Measurements from ENCODE around the gene CAPN5. TPM values are rescaled to one million over a fixed set of nuclear protein-coding genes. Genes with fewer than 3 reads are reported as not detected.
"Not testable (repeated sequence)": the region's sequence is repeated elsewhere in the genome, so short reads cannot be mapped to it uniquely, and the experiment has no call there.

Gene CAPN5
- 1 to 10 TPM; 4.6 to 6.9 (median 5.5) TPM for total RNA-seq
- 2.9 TPM for polyA plus RNA-seq
- long read RNA-seq, donor 1, partial matches to known transcripts, result 3 of 6 reads
- long read RNA-seq, donor 1, other reads (novel, unspliced or antisense), result 3 of 6 reads
- long read RNA-seq, donor 2, full-length matches to known transcripts, result 1 of 3 reads
- long read RNA-seq, donor 2, partial matches to known transcripts, result 0 of 3 reads
- long read RNA-seq, donor 2, other reads (novel, unspliced or antisense), result 2 of 3 reads
- long read RNA-seq, donor 3, full-length matches to known transcripts, result 4 of 15 reads
- long read RNA-seq, donor 3, partial matches to known transcripts, result 5 of 15 reads
- long read RNA-seq, donor 3, other reads (novel, unspliced or antisense), result 6 of 15 reads
- long read RNA-seq, donor 4, full-length matches to known transcripts, result 1 of 1 reads
- long read RNA-seq, donor 4, partial matches to known transcripts, result 0 of 1 reads
- long read RNA-seq, donor 4, other reads (novel, unspliced or antisense), result 0 of 1 reads

DNA sequence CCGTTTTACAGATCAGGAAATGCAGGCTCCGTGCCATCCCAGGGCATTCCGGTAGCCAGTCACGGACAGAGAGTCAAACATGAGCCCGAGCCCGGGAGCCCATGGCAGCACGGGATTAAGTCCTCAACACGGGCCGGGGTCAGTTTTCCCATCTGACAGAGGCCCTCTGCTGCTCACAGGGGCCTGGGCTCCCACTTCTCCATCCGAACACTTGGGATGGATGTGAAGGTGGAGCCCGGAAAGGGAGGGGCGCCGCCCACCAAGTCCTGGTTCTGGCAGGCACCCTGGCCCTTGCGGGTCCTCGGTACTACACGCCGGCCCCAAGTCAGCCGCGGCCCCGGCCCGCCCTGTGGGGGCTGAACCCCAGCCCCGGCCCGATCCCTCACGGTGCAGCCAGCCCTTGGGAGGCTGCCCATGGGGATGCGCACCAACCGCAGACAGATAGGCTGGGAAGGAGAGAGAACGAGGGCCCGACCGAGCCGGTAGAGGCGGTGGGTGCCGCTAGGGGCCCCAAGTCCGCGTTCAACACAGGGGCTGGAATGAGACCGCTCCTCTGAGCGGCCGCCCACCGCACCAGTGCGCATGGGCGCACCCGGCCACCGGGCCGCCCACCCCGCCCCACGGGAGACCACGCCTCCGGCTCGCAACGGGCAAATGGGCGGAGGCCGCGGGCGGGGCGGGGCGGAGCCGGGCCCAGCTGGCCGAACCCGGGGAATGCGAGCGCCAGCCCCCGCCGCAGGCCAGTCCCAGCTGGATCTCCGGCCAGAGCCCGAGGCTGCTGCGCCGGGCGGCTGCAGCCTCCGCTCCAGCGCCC, at the start of gene CAPN5:
Gene CAPN5, plus strand, starts transcription at position 743 of the 814 bp plus-strand sequence. CDS start 17,916 bp downstream, outside the sequence.
- WGBS, result under 1% methylated on average over 69 of the region's 69 CpGs
- ATAC-seq, result peak; percentile 98
- Histone ChIP-seq H3K27me3 (ENCODE audit: control insufficient read depth, insufficient read depth) (no peaks in the 10 kb centered on the region), H3K4me1 (ENCODE audit: control insufficient read depth, insufficient read depth, low read length) (no peaks in the 10 kb centered on the region), H3K27ac (ENCODE audit: low read length) (peak within 1 kb of the TSS; percentile 49), H3K9me3 (ENCODE audit: control insufficient read depth, low read length) (no peaks in the 10 kb centered on the region), H3K4me3 (ENCODE audit: low read length) (peak within 1 kb of the TSS; percentile 73)
- DNase-seq, result peak; percentile 94 to 98 (median 98)
- intact Hi-C loops (cut with DNase I), result no loop called here

DNA sequence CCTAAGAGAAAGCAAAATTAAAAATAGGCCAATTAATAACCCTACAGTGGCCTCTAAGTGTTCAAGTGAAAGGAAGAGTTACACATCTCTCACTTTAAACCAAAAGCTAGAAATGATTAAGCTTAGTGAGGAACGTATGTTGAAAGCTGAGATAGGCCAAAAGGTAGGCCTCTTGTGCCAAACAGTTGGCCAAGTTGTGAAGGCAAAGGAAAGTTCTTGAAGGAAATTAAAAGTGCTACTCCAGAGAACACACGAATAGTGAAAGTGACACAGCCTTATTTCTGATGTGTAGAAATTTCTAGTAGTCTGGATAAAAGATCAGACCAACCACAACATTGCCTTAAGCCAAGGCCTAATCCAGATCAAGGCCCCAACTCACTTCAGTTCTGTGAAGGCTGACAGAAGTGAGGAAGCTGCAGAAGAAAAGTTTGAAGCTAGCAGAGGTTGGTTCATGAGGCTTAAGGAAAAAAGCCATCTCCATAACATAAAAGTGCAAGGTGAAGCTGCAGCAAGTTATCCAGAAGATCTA, 48.3 kb upstream of the CAPN5 start:
- H3K4me3 ChIP-seq (ENCODE audit: low read length); ATAC-seq; intact Hi-C loops (cut with DNase I); H3K9me3 ChIP-seq (ENCODE audit: control insufficient read depth, low read length); H3K27me3 ChIP-seq (ENCODE audit: control insufficient read depth, insufficient read depth); DNase-seq; H3K4me1 ChIP-seq (ENCODE audit: control insufficient read depth, insufficient read depth, low read length); H3K27ac ChIP-seq (ENCODE audit: low read length): not testable (repeated sequence)
- WGBS, result 93% methylated on average over 2 of the region's 2 CpGs

DNA sequence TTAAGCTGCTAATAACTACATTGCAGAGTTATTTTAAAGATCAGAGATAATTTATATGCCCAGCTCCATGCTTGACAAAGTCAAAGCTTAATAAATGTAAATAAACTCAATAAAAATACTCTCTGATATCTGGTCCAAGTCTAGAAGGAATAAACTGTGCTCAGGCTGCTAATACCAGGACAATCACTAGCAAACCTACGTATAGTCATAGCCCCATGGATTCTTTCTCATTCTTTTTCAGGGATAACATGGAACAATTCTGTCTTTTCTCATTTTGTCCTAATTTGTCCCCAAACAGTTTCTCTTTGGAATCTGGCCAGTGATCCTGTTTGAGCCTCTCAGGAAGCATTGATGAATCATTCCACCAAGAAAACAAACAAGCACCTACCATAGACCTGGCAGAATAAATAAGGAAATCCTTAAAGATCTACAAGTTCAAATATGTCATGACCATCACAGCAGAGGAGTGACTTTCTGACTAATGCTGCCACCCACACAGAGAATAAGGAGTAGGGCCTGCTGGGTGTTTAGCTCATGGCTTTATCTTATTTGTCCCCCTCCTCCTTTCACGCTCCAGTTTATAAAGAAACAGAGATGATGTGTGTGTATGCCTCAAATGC, 46.7 kb upstream of the CAPN5 start:
- 68% methylated on average over 2 of the region's 2 CpGs for WGBS
- ATAC-seq, result no peak
- DNase-seq, result no peak
- H3K9me3 ChIP-seq (ENCODE audit: control insufficient read depth, low read length), result no peaks in the 10 kb centered on the region
- no peaks in the 10 kb centered on the region for H3K27me3 ChIP-seq (ENCODE audit: control insufficient read depth, insufficient read depth)
- no peak overlapping the region for H3K27ac ChIP-seq (ENCODE audit: low read length)
- no peak overlapping the region for H3K4me3 ChIP-seq (ENCODE audit: low read length)
- intact Hi-C loops (cut with DNase I), result no loop called here
- H3K4me1 ChIP-seq (ENCODE audit: control insufficient read depth, insufficient read depth, low read length), result no peaks in the 10 kb centered on the region

DNA sequence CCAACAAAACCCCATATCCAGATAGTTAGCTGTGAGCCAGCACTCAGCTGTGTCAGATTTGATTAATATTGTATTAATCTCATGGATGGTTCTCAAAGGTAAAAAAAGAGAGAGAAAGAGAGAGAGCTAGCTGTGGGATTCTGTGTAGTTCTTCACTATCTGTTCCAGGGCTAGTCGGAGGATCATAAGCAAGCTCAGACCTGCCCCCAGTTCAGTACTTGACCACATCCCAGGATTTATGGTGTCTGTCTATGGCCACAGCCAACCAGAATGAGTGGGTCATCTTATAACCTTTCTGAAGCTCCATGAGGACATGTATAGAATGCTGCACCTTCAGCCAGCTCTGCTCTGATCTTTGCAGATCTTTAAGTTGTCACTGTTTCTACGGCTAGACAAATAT, 46.0 kb upstream of the CAPN5 start:
- intact Hi-C loops (cut with DNase I), result no loop called here
- 96% methylated on average over 2 of the region's 2 CpGs for WGBS
- Histone ChIP-seq H3K27ac (ENCODE audit: low read length) (no peak overlapping the region), H3K4me3 (ENCODE audit: low read length) (no peak overlapping the region), H3K4me1 (ENCODE audit: control insufficient read depth, insufficient read depth, low read length) (no peaks in the 10 kb centered on the region), H3K27me3 (ENCODE audit: control insufficient read depth, insufficient read depth) (no peaks in the 10 kb centered on the region), H3K9me3 (ENCODE audit: control insufficient read depth, low read length) (no peaks in the 10 kb centered on the region)
- DNase-seq (no peak), ATAC-seq (no peak)

DNA sequence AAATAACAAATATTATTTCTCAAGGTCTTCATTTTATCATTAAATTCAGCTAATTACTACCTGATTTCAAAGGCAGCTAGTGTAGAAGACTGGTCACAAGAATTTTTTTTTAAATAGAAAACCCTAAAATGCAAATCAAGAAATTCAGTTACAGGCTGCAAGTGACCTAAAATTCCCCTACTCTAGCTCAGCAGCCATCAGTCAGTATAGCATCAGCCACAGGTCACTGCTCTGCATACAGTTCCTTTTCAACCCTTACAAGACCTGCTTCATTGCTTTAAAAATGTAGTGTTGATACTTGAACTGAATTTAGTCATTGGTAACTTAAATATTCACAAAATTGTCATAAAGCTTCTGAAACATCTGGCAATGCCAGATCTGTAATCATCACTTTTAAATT, 42.0 kb upstream of the CAPN5 start:
- intact Hi-C loops (cut with DNase I), result no loop called here
- no peak overlapping the region for H3K4me3 ChIP-seq (ENCODE audit: low read length)
- ATAC-seq (no peak), DNase-seq (no peak)
- no peaks in the 10 kb centered on the region for H3K27me3 ChIP-seq (ENCODE audit: control insufficient read depth, insufficient read depth)
- no peak overlapping the region for H3K27ac ChIP-seq (ENCODE audit: low read length)
- H3K9me3 ChIP-seq (ENCODE audit: control insufficient read depth, low read length), result no peaks in the 10 kb centered on the region
- H3K4me1 ChIP-seq (ENCODE audit: control insufficient read depth, insufficient read depth, low read length), result no peaks in the 10 kb centered on the region

GRCh38 chr11:77026221-77026620, 40.5 kb upstream of the CAPN5 start:
- Histone ChIP-seq H3K27ac (ENCODE audit: low read length) (no peak overlapping the region), H3K4me1 (ENCODE audit: control insufficient read depth, insufficient read depth, low read length) (no peaks in the 10 kb centered on the region), H3K4me3 (ENCODE audit: low read length) (no peak overlapping the region), H3K9me3 (ENCODE audit: control insufficient read depth, low read length) (no peaks in the 10 kb centered on the region), H3K27me3 (ENCODE audit: control insufficient read depth, insufficient read depth) (no peaks in the 10 kb centered on the region)
- ATAC-seq, result no peak
- DNase-seq, result no peak
- 91% methylated on average over 3 of the region's 3 CpGs for WGBS
- intact Hi-C loops (cut with DNase I), result no loop called here

GRCh38 chr11:77026743-77027142, 40.0 kb upstream of the CAPN5 start:
- H3K27me3 ChIP-seq (ENCODE audit: control insufficient read depth, insufficient read depth), result no peaks in the 10 kb centered on the region
- H3K4me1 ChIP-seq (ENCODE audit: control insufficient read depth, insufficient read depth, low read length), result no peaks in the 10 kb centered on the region
- H3K9me3 ChIP-seq (ENCODE audit: control insufficient read depth, low read length), result no peaks in the 10 kb centered on the region
- H3K27ac ChIP-seq (ENCODE audit: low read length), result no peak overlapping the region
- H3K4me3 ChIP-seq (ENCODE audit: low read length), result no peak overlapping the region
- intact Hi-C loops (cut with DNase I), result no loop called here
- ATAC-seq, result peak in 1 of 2 donors; percentile 45
- 79% methylated on average over 2 of the region's 2 CpGs for WGBS
- no peak for DNase-seq

DNA sequence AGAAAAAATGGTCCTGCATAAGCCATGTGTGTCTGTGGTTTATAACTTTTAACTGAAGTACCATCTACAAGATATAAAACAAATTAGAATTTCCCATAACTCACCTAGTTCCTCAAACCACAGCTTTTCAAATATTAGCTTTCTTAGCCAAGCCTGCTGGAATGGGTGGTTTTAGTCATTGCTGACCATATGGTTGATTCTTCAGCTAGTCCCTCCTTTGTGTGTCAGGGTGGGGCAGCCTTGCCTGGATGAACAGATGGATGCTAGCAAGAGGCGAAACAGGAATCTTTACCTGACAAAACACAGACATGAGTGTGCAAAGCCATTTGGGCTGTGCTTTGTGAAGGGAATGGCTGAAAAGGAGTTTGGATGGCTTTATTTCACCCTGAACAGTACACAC, 39.5 kb upstream of the CAPN5 start:
- ATAC-seq, result no peak
- intact Hi-C loops (cut with DNase I), result no loop called here

GRCh38 chr11:77029829-77030228, 36.9 kb upstream of the CAPN5 start:
- H3K4me1 ChIP-seq (ENCODE audit: control insufficient read depth, insufficient read depth, low read length), result no peaks in the 10 kb centered on the region
- no peak for ATAC-seq
- WGBS, result 73% methylated on average over 7 of the region's 7 CpGs
- no peak overlapping the region for H3K4me3 ChIP-seq (ENCODE audit: low read length)
- H3K27ac ChIP-seq (ENCODE audit: low read length), result no peak overlapping the region
- H3K27me3 ChIP-seq (ENCODE audit: control insufficient read depth, insufficient read depth), result no peaks in the 10 kb centered on the region
- intact Hi-C loops (cut with DNase I), result loop anchor here in 1 of 4 donors (10.0 kb wide), 1 partner anchor 295 kb away; no protein-coding TSS in a partner anchor
- H3K9me3 ChIP-seq (ENCODE audit: control insufficient read depth, low read length), result no peaks in the 10 kb centered on the region
- DNase-seq, result no peak

More for the DNA sequence above, 39.5 kb upstream of the CAPN5 start:
- H3K4me3 ChIP-seq (ENCODE audit: low read length), result no peak overlapping the region
- 90% methylated on average over 1 of the region's 1 CpG for WGBS
- no peaks in the 10 kb centered on the region for H3K9me3 ChIP-seq (ENCODE audit: control insufficient read depth, low read length)
- no peaks in the 10 kb centered on the region for H3K27me3 ChIP-seq (ENCODE audit: control insufficient read depth, insufficient read depth)
- H3K4me1 ChIP-seq (ENCODE audit: control insufficient read depth, insufficient read depth, low read length), result no peaks in the 10 kb centered on the region
- DNase-seq, result no peak
- H3K27ac ChIP-seq (ENCODE audit: low read length), result no peak overlapping the region

GRCh38 chr11:77030834-77031414, 35.8 kb upstream of the CAPN5 start:
- no peak overlapping the region for H3K4me3 ChIP-seq (ENCODE audit: low read length)
- no peak for ATAC-seq
- H3K27ac ChIP-seq (ENCODE audit: low read length), result no peak overlapping the region
- WGBS, result 75% methylated on average over 12 of the region's 12 CpGs
- intact Hi-C loops (cut with DNase I), result loop anchor here in 1 of 4 donors (10.0 kb wide), 1 partner anchor 296 kb away; no protein-coding TSS in a partner anchor
- no peaks in the 10 kb centered on the region for H3K27me3 ChIP-seq (ENCODE audit: control insufficient read depth, insufficient read depth)
- no peaks in the 10 kb centered on the region for H3K9me3 ChIP-seq (ENCODE audit: control insufficient read depth, low read length)
- no peak for DNase-seq
- no peaks in the 10 kb centered on the region for H3K4me1 ChIP-seq (ENCODE audit: control insufficient read depth, insufficient read depth, low read length)
